GM18909 (cell line): ENCODE measurements around the gene COL13A1.

Experiments used
- ATAC-seq: cut with Tn5 transposase; IDR thresholded peaks from one replicate; pipeline ENCODE4 v1.9.1; 2021; ENCODE audit warnings: mild to moderate bottlenecking; ENCODE audit not compliant: unreplicated experiment, poor library complexity

Gene COL13A1

GRCh38 chr10:69818676-69819239 is 17.1 kb downstream of the COL13A1 start:
- ATAC-seq, result no peak

- no peak for ATAC-seq
Observed at GRCh38 chr10:69819716-69820506, 18.2 kb downstream of the COL13A1 start.

GRCh38 chr10:69820817-69821216 is 19.1 kb downstream of the COL13A1 start:
- no peak for ATAC-seq

- no peak for ATAC-seq
Observed at GRCh38 chr10:69825604-69826003, 23.9 kb downstream of the COL13A1 start.

DNA sequence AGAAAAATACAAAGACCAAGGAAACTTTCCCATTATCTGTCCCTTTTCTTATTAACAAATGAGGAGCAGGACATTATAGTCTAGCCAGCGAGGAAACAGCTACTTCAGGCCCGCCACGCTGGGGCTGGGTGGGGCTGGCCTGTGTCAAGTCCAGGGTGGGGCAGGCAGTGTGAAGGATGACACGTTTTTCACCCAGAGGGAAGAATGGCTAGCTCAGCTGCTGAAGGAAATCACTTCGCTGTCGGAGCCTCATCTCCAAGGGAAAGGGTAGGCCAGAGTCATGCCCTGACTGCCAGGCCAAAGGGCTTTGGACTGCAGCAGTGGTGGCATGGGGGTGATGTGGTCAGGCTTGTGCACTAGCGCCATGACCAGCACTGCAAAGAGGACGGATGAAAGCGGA is 24.4 kb downstream of the COL13A1 start:
- no peak for ATAC-seq

- ATAC-seq, result no peak
Observed at GRCh38 chr10:69826789-69827554, 25.3 kb downstream of the COL13A1 start.

- ATAC-seq, result no peak
Observed at GRCh38 chr10:69828144-69828870, 26.6 kb downstream of the COL13A1 start.

GRCh38 chr10:69829775-69830174 is 28.1 kb downstream of the COL13A1 start:
- ATAC-seq, result no peak

- no peak for ATAC-seq
Observed at GRCh38 chr10:69831231-69831855, 29.6 kb downstream of the COL13A1 start.

- ATAC-seq, result no peak
Observed at GRCh38 chr10:69835233-69835632, 33.5 kb downstream of the COL13A1 start.

- no peak for ATAC-seq
Observed at GRCh38 chr10:69835875-69836730, 34.4 kb downstream of the COL13A1 start.

GRCh38 chr10:69836731-69837030 is 35.0 kb downstream of the COL13A1 start:
- no peak for ATAC-seq

DNA sequence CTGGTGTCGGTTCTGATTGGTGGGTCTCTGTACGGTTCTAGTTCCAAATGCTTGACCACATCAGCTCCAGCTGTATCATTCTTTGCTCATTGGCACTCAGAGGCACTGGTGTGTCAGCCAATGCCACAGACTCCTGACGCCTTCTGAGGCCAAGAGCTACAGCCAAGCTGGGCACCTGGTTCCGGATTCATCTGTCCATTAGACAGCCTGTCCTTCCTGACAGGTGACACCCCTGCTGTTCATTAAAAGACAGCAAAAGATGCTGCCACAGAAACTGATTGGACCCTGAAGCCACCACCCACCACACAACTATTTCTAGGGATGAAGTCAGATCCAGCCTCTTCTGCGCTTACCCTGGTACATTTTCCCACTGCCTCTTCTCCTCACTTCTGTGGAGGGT is 35.6 kb downstream of the COL13A1 start:
- ATAC-seq, result no peak

DNA sequence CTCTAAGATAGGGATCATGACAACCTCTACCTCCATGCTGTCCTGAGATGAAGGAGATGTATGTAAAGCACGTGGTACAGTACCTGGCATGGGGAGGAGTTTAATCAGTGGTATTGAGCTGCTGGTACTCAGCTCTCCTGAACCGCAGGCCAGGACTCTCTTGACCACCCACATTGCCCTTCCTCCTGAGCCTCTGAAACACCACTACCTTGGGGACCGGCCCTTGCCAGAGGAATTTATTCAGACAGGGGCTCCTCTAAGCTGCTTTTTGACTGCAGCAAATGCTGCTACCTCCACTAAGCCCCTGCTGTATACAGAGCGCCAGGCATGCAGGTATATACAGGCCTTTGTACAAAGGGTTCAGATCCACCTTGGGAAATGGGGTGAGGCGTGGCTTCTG is 36.7 kb downstream of the COL13A1 start:
- no peak for ATAC-seq

GRCh38 chr10:69838853-69839252 is 37.1 kb downstream of the COL13A1 start:
- no peak for ATAC-seq

- no peak for ATAC-seq
Observed at GRCh38 chr10:69839696-69840345, 38.1 kb downstream of the COL13A1 start.

GRCh38 chr10:69840773-69841172 is 39.1 kb downstream of the COL13A1 start:
- no peak for ATAC-seq

DNA sequence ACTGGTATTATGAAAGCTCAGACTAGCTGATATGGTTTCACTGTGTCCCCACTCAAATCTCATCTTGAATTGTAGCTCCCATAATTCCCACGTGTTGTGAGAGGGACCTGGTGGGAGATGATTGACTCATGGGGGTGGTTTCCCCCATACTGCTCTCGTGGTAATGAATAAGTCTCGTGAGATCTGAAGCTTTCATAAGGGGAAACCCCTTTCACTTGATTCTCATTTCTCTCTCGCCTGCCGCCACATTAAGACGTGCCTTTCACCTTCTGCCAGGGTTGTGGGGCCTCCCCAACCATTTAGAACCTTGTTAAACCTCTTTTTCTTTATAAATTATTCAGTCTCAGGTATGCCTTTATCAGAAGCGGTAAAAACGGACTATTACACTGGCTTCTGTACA is 40.3 kb downstream of the COL13A1 start:
- no peak for ATAC-seq

DNA sequence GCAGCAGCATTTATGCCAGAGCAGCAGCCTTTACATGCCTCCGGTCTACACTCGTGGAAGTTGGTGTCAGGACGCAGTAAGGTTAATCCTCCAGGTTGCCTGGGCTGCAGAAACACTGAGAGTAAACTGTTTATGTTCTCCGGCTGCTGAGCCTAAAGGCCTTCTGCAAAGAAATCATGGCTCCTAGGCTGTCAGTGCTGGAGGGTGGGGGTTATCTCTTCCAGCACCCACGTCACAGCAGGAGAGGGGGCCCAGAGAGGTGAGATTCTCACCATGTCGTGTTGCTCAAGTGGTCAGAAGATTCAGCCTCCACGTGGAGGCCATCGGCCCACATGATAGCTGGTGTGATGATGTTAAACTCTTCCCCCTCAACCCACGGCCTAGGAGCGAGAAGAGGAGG is 41.2 kb downstream of the COL13A1 start:
- ATAC-seq, result no peak
